ENCODE data around the gene TBC1D1.
"Not testable (repeated sequence)": the region's sequence is repeated elsewhere in the genome, so short reads cannot be mapped to it uniquely, and the experiment has no call there.

The TBC1D1 gene

GRCh38 chr4:37891260-37892159 lies 626 bp downstream of the TBC1D1 start:
- DNase-seq, result no peak

- no peak for DNase-seq
These were observed 1.8 kb downstream of the TBC1D1 start for GRCh38 chr4:37892641-37893040.

GRCh38 chr4:37893164-37893563 lies 2.3 kb downstream of the TBC1D1 start:
- DNase-seq, result no peak

- no peak for DNase-seq
These were observed 4.4 kb downstream of the TBC1D1 start for GRCh38 chr4:37895271-37895670.

- DNase-seq, result no peak
These were observed 5.4 kb downstream of the TBC1D1 start for GRCh38 chr4:37896206-37896860.

- no peak for DNase-seq
These were observed 11.3 kb downstream of the TBC1D1 start for GRCh38 chr4:37902212-37902611.

GRCh38 chr4:37902738-37903693 lies 12.1 kb downstream of the TBC1D1 start:
- no peak for DNase-seq

- DNase-seq, result no peak
These were observed 13.0 kb downstream of the TBC1D1 start for GRCh38 chr4:37903901-37904300.

GRCh38 chr4:37904824-37905223 lies 13.9 kb downstream of the TBC1D1 start:
- DNase-seq, result no peak

GRCh38 chr4:37905533-37906169 lies 14.8 kb downstream of the TBC1D1 start:
- no peak for DNase-seq

- DNase-seq, result no peak
These were observed 17.8 kb downstream of the TBC1D1 start for GRCh38 chr4:37908488-37909331.

- no peak for DNase-seq
These were observed 18.6 kb downstream of the TBC1D1 start for GRCh38 chr4:37909332-37910090.

- DNase-seq, result no peak
These were observed 19.2 kb downstream of the TBC1D1 start for GRCh38 chr4:37910091-37910486.

- DNase-seq, result no peak
These were observed 23.7 kb downstream of the TBC1D1 start for GRCh38 chr4:37914539-37914938.

- DNase-seq, result no peak
These were observed 26.5 kb downstream of the TBC1D1 start for GRCh38 chr4:37917388-37917787.

GRCh38 chr4:37918653-37919052 lies 27.8 kb downstream of the TBC1D1 start:
- DNase-seq, result no peak

- no peak for DNase-seq
These were observed 31.4 kb downstream of the TBC1D1 start for GRCh38 chr4:37922328-37922727.

GRCh38 chr4:37923089-37923488 lies 32.2 kb downstream of the TBC1D1 start:
- not testable (repeated sequence) for DNase-seq

GRCh38 chr4:37924946-37925345 lies 34.1 kb downstream of the TBC1D1 start:
- no peak for DNase-seq

- no peak for DNase-seq
These were observed 36.5 kb downstream of the TBC1D1 start for GRCh38 chr4:37927434-37927833.

All from NCI-H2081 treated with DMSO at 0.1 percent for 48 hours (cell line).